DMS79 (cell line): ENCODE results near the gene MCF2L2.

Source experiments
- DNase-seq: peaks from one replicate; lab custom pipeline; 2025; lab: John Stamatoyannopoulos, UW

MCF2L2 gene

DNA sequence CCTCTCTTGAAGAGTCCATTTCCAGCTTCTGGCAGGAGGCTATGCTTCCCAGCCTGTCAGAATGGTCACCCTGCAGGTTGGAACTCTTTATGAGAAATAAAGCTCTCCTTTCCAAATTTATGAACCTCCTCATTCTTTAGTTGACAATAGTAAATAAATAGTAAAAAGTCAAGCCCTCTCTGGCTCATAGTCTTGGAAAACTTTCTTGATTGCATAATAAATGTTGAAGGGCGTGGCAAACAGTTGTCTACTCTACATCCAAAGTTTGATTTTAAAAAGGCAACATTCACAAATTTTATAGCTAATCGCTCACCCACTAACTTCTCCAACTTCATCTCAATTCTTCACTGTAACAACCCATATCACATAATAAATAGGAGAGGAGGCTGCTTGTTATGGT, 58.8 kb downstream of the MCF2L2 start:
- DNase-seq = no peak

DNA sequence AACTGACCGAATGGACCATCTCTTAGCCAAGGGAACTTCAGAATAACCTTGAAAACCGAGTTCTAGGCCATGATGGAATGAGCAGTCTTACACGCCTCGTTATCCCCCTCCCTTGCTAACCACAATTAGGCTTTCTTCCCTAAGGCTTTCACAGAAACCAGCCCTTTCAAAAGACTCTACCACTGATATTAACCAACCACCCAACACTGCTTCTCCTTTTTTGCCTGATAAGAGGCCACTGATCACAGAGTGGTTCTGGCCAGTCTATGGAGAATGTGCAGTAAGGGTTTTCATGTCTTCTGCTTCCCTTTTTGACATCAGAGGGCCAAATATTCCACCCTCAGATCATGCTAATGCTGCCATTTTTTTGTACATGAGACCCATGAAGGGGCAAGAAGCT, 59.3 kb downstream of the MCF2L2 start:
- DNase-seq = no peak

DNA sequence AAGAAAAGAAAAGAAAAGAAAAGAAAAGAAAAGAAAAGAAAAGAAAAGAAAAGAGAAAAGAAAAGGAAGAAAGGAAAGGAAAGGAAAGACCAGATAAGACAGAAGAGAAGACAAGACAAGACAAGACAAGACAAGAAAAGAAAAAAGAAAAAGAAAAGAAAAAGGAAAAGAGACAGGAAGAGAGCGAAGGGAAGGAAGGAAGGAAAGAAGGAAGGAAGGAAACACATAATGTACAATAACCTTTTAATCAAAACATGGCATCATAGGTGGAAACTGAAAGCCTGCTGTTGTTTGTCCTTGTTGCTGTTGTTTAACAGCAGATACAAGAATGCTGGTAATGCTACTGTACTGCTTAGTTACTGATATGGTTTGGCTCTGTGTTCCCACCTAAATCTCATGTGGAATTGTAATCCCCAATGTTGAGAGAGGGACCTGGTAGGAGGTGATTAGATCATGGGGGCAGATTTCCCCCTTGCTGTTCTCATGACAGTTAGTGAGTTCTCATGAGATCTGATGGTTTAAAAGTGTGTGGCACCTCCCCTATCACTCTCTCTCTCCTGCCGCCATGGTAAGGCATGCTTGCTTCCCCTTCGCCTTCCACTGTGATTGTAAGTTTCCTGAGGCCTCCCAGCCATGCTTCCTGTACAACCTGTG, 67.3 kb downstream of the MCF2L2 start:
- DNase-seq = no peak

DNA sequence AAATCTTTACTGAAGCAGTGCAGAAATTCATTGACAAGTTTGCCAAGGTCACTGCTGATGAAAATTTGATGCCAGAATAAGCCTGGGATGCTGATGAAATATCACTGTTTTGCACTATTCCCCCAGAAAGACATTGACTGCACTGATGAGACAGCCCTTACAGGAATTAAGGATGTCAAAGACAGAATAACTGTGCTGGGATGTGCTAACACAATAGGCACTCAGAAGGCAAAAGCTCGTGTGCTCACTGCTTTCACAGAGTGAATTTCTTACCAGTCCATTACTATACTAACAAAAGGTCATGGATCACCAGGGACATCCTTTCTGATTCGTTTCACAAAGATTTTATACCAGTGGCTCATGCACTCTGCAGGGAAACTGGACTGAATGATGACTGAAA, 69.4 kb downstream of the MCF2L2 start:
- DNase-seq = no peak

DNA sequence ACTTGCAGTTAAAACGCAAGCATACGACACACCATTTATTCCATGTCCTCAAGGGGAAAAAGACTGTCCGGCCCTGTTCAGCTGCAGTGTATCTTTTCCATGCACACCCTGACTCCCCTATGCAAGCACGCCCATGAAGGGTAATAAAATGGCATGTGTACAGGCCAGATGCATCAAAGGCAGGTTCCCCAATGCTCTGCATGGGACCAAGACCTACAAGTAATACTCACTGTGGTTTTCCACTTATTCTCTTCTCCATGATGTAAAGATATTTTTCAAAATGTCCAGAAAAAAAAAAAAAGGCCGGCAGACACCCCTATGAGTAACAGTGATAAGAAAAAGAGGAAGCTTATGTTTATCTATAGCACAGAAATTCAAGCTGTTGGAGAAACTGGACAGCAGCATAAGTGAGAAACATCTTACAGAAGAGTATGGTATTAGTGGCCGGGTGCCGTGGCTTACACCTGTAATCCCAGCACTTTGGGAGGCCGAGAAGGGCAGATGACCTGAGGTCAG, 70.8 kb downstream of the MCF2L2 start:
- no peak for DNase-seq

DNA sequence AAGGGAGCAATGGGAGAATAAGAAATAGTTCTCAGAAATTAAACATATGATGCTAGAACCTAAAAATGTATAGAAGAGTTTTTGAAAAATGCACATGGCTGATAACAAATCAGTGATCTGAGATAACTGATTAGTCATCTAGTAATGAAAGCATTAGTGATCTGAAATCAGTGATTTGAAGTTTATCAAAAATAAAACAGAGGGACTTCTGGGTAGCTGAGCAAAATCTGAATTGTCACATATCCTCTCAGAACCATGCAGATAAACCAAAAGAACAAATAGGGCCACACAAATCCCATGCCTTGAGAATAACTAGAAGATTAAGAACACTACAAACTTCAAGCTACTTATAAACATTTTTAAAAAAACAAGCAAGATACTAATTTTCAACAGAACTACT, 71.5 kb downstream of the MCF2L2 start:
- no peak for DNase-seq

DNA sequence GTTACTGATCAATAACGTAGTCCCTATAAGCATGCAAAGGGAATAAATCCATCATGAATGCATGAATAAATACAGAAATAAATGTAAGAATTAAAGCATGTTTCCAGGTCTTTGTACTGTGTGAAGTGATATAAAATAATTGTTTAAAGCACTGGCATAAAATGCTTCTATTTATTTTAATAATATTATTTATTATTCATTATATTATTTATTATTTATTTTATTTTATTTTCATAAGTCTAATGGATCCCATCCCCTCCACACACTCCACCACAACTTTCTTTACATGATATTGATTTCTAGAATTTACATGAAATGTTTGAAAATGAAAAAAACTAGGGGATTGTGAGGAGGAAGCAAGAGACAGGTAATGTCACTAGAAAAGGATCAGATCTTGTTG, 73.5 kb downstream of the MCF2L2 start:
- DNase-seq = no peak

DNA sequence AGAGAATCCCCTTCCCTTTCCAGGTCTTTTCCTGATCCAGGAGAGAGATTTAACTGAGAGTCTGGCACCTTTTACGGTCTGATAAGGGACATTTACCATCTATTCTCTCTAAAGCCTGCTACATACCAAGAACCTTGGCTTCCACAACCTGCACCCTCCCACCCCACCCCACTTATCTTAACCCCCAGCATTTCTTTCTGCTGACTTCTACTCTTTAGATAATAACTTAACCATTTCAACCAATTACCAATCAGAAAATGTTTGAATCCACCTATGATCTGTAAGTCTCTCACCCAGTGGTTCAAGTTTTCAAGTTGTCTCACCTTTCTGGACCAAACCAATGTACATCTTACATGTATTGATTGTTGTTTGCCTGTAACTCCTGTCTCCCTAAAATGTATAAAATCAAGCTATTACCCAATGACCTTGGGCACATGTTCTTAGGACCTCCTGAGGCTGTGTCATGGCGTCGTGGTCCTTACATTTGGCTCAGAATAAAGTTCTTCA, 74.0 kb downstream of the MCF2L2 start:
- DNase-seq = no peak

DNA sequence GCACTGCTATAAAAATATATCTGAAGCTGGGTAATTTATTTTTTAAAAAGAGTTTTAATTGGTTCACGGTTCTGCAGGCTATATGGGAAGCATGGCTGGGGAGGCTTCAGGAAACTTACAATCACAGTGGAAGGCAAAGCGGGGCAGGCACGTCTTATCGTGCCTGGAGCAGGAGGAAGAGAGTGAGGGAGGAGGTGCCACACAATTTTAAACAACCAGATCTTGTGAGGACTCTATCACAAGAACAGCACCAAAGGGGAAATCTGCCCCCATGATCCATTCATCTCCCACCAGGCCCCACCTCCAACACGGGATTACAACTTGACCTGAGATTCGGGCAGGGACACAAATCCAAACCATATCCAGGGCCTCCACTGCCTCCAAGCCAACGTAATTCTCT, 75.0 kb downstream of the MCF2L2 start:
- DNase-seq = no peak

DNA sequence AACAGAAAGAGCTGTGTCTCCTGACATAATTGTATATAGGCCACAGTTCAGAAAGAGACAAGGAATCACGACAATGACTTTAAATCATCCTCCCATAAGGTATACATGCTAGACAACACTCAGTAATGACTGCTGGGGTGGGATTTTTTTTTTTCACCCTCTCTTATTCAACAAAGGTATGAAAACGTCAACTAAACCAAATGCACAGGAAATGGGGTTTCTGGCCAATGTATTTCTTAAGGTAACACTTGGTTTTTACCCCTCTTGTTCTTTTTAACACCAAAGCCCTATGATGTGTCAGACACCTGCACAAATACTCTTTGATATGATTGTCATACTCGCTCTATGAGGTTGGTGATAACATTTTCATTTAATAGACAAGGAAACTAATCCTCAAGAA, 78.3 kb downstream of the MCF2L2 start:
- DNase-seq = no peak

DNA sequence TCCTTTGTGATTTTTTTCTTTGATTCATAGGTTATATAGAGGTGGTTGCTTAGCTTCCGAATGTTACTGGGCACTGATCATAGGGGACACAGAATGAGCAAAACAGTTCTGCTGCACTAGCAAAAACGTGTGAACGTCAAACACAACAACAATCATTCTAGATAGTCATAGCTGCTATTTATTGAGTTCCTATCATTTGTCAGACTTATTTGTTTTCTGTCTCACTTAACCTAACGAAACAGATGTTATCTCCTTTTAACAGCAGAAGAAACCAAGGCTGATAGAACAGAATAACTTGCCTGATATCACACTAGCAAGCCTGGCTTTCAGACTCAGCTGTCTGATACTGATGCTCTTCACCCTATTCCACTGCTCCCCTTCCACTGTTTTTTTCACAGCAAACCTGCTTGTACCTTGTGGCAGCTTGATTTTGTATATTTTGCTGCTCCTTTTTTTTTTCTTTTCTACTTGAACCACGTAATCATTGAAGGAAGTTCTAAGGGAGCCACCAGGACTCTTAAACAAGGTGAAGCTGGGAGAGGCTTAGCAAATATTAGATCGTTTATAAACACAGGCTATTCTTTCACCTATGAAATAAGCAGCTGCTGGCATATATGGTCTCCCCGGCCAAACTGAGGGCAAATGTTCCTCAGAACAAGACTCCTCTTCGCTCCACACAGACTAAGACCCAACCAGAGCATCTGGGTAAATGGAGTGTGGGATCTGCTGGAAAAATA, 78.8 kb downstream of the MCF2L2 start:
- no peak for DNase-seq

DNA sequence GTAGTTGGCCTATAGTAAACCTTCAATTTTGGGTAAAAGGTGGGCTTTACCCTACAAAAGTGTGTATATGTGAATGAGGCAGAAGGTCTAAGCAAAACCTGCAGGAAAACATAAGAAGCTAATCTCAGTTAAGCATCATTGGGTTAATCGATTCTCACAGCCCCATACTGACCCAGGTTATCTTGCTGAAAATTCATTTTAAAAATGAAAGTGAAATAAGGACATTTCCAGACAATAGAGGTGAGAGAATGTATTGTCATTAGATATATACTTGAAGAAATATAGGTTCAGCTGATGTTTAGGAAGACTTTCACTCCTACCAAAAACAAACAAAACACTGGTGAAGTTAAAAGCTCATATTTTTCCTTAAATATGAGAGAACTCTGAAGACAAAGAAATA, 85.6 kb downstream of the MCF2L2 start:
- DNase-seq = no peak

DNA sequence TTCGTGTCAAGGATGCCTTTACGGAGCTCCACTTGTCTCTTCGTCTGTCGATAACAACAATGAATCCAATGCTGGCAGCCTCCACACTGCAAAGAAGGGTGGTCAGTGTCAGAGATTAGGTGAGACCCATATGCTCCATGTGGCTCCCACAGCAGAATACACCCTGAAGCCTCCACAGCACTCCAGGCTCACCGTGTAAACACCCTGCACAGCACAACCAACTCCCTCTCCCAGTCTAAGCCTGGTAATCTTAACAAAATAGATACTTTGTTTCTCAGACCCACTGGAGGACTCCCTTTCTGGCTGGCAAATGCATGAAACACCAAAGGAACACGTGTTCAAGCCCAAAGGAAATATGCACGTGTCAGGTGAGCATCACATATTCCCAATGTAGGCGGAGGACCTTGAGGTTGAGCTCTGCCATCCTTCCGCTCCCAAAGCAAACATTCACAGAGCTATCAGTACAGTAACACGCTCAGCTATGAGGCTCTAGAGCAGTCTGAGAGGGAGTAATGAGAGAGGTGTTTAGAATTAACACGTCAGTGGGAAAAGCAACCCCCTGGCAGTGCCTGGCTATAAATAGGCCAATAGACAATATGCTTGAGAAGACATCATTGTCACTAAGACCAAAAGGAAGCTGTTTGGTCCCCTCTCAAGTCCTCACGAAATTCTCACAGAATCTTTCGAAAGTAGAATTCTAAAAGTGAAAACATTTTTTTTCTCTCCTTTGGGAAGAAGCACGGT, 86.7 kb downstream of the MCF2L2 start:
- no peak for DNase-seq

DNA sequence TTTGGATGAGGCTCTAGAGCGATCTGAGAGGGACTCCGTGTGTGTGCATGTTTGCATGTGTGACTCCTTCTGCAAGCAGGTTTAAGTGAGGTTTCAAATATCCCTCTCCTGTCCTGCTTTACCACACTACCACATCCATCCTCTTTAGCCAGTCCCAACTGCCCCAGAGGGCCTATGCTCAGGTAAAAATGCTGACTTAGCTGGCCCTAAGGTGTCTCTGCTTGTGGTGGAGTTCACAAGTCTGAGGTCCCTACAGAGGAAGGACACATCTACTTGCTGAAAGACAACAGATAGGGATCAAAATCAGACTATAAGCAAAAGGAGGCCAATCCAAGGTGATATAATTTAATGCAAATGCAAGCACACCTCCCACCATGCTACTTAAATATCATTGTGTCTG, 88.2 kb downstream of the MCF2L2 start:
- no peak for DNase-seq

DNA sequence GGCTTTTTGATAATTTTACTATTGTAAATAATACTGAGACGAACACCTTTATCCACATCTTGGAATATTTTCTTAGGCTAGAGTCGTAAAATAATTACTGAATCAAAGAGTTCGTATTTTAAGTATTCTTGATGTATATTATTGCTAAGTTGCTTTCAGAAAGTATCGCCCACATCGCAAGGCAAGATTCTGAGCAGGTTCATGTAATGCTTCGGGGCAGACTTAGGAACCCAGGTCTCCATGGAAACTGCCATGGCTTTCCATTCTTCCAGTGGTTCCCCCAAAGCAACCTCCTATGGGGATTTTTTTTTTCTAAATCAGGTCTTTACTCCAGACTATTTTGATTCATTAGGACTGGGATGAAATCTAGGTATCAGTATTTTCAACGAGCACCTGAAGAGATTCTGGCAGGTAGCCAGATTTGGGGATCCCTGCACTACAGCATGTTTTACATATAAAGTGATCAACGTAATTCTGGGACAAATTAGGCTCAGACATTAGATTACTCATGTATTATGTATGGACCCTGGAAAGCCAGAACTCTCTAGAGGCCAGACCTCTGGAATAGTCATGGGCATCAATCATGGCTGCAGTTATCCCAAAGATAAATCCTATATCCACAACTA, 88.8 kb downstream of the MCF2L2 start:
- DNase-seq = no peak

DNA sequence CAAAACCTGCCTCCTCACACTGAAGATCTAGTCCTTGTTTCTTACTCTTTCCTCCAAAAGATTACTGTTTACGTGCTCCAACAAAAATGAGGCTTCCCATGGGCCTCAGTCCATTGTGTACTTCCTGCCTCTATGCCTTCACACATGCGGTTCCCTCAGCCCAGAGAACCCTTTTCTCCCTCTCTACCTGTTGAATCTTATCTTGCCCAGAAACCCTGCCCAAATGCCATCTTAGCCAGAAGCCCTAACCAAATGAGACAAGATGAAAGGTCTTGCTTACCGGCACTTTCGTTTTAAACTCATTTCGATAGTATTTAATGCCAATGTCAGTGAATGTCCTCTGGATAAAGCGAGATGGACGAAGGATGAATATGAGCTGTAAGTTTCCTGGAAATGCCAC, 89.9 kb downstream of the MCF2L2 start:
- DNase-seq = no peak

DNA sequence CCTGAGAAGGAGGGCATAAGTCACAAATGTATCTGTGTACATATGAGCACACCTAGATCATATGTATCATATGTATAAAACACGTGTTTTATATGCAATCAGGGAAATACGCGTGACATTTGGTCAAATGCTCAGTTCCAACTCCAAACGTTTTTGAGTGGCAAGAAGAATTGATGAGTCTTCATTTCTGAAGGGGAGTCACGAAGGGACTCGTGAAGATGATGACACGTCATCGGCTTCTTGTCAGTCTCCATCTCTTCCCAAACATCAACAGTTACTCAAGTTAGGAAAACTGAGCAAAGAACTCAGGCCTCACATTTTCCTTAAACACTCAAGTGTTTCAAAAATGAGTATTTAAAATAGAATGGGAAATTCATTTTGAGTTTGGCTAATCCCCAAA, 95.9 kb downstream of the MCF2L2 start:
- DNase-seq = no peak

DNA sequence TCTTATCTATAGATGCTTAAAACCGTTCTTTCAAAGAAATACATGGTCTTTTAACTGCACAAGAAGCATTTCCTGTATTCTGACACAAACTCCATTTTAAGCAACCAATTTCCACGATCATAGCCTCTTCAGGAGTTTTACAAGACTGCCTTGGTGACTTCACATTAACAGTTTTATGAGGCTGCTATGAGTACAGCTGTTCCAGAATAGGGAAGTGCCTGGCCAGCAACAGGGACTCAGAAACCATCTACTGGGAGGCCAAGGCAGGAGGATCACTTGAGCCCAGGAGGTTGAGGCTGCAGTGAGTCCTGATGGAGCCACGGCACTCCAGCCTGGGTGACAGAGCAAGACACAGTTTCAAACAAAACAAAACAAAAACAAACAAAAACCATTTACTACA, 96.9 kb downstream of the MCF2L2 start:
- no peak for DNase-seq

DNA sequence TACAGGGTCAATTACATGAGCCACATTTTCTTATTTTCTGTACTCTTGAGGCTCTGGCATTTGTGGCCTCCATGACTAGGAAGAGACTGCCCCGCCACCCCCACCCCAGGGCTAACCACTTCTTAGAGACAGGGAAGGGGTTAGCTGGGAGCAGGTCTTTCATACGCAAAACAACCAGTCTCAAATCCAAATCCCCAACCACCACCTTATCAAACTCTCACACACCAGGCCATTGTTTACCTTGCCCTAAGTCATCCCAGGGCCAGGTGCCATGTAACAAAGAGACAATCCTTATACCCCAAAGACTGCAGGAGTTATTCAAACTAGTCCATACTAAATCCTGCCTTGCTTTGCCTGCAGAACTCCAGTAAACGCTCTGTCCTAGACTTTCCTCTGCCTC, 97.5 kb downstream of the MCF2L2 start:
- no peak for DNase-seq

DNA sequence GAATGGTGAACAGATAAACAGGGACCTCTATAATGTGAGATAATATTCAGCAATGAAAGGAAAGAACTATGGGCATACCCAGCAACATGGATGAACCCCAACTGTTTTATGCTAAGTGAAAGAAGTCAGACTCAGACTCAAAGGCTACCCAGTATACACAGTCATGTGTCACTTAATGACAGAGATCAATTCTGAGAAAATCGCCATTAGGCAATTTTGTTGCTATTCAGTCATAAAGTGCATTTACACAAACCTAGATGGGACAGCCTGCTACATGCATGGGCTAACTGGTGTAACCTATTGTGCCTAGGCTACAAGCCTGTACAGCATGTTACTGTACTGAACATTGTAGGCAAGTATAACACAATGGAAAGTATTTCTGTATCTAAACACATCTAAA, 98.9 kb downstream of the MCF2L2 start:
- no peak for DNase-seq

DNA sequence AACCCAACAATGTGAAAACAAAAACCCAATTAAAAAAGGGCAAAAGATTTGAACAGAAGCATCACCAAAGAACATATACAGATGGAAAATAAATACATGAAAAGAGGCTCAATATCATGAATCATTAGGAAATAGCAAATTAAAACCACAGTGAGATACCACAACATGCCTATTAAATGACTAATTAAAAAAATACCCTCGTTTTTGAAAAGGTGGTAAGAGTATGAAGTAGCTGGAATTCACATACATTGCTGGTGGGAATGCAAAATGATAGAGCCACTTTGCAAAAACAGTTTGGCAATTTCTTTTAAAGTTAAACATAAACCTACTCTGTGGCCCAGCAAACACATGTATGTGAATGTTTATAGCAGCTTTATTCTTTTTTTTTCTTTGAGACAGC, 99.6 kb downstream of the MCF2L2 start:
- DNase-seq = no peak

DNA sequence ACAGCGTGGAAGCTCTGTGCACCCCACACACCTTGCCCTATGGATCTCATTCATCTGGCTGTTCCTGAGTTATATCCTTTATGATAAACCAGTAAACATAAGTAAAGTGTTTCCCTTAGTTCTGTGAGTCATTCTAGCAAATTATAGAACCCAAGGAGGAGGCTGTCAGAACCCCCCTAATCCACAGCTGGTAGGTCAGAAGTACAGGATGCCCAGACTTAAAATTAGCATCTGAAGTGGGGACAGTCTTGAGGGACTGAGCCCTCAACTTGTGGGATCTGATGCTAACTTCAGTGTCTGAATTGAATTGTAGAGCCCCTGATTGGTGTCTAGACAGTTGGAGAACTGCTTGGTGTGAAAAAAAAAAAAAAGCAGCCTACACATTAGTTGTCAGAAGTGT, 100.3 kb downstream of the MCF2L2 start:
- DNase-seq = no peak

DNA sequence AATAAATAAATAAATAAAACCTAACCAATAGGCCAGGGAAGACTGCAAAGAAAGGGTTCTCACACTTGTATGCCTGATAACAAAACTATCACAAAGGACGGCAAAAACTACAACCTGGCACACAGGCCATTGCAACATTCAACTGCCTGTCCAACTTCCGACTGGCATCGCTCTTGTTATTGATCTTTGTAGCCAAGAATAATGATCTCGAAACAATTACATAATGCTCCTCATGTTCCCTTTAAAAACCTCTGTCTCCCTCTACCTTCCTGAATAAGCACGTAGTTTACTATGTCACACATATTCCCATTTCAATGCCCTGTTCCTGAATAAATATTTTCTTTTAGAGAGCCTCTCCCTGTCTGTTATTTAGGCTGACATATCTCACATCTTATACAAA, 101.1 kb downstream of the MCF2L2 start:
- DNase-seq = no peak
